Thoracic aorta (tissue), 2 donors: ENCODE measurements around the gene ARMH1. TPM values are rescaled to one million over a fixed set of nuclear protein-coding genes. Genes with fewer than 3 reads are reported as not detected.
A peak's percentile ranks its signal among the peaks of the same experiment; 100 is the strongest.

Experiments
- ATAC-seq: fragments of 150-250 bp; one replicate; pipeline ENCODE4 v1.8.0; 2017; ENCODE audit warnings: low read depth; ENCODE audit not compliant: insufficient number of reproducible peaks, low FRiP score
- DNase-seq: peaks from one replicate; pipeline ENCODE4 v3.0.0-alpha.2; 2020; ENCODE audit warnings: low spot score
- H3K27ac ChIP-seq, 2 donors: fragments of 200-600 bp; sonication (generic); 1 replicate in 1 of 2; 2 replicates in 1 of 2; pipeline ENCODE4 v1.5.1; 2016; ENCODE audit warnings: mild to moderate bottlenecking in 2 of 2, moderate library complexity in 2 of 2
- H3K27me3 ChIP-seq: fragments of 200-600 bp; sonication (generic); replicated peaks from 2 replicates; pipeline ENCODE4 v1.6.0; 2016; ENCODE audit warnings: mild to moderate bottlenecking; ENCODE audit not compliant: insufficient read depth
- H3K36me3 ChIP-seq: fragments of 200-600 bp; sonication (generic); one replicate; pipeline ENCODE4 v1.5.1; 2016
- H3K4me1 ChIP-seq, 2 donors: fragments of 200-600 bp; sonication (generic); 1 replicate in 1 of 2; 2 replicates in 1 of 2; pipeline versions ENCODE4 v1.5.1 to v1.6.0; 2016; ENCODE audit warnings: low read depth in 2 of 2, mild to moderate bottlenecking in 1 of 2; ENCODE audit not compliant: control insufficient read depth in 1 of 2
- H3K4me3 ChIP-seq: fragments of 200-600 bp; sonication (generic); 2 replicates; pipeline ENCODE4 v1.5.1; 2016; ENCODE audit warnings: mild to moderate bottlenecking
- H3K9me3 ChIP-seq: fragments of 200-600 bp; sonication (generic); 2 replicates; pipeline ENCODE4 v1.5.1; 2016
- CTCF ChIP-seq: fragments of 200-600 bp; sonication (generic); IDR thresholded peaks from one replicate; pipeline ENCODE4 v1.5.1; 2019; ENCODE audit warnings: antibody characterized with exemption
- total RNA-seq, 2 donors: library from RNA; depleted of rRNA; stranded (reverse); fragments of >200 nt; gene quantifications; one replicate each; pipeline versions ENCODE4 v1.1.0 to v1.2.3, GENCODE V29; 2016

ARMH1 gene
- total RNA-seq, 2 donors from 2014 or later = 0.81 to 5.8 TPM

- Histone ChIP-seq H3K4me3 (no peak overlapping the region), H3K27ac (no peak overlapping the region), H3K27me3 (no peaks in the 10 kb centered on the region), H3K36me3 (peaks cover 28% of the 10 kb centered on the region), H3K9me3 (no peaks in the 10 kb centered on the region), H3K4me1 (peaks cover 24 to 37% of the 10 kb centered on the region in 2 donors)
- ATAC-seq (no peak), DNase-seq (no peak)
- no peak for TF ChIP-seq CTCF
These were observed 32.3 kb upstream of the ARMH1 start for GRCh38 chr1:44642255-44642654.

DNA sequence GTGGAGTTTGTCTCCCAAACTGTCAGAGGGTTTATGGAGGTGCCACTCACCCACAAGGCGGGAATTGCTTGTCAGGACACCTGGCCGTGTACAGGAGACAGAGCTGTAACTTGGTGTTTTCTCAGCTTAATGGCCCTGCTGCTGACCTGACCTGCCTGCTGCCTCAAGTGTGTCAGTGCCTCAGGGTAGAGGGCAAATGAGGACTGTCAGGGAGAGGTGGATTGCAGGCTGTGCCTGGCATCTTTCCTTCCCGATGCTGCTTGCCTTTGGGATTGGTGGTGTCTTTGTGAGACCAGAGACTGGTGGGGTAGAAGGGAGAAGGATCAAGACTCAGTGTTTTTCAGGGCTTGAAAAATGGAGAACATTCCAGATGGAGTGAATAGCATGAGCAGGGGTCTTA is 31.6 kb upstream of the ARMH1 start:
- no peak for TF ChIP-seq CTCF
- no peak overlapping the region for H3K4me3 ChIP-seq
- H3K4me1 ChIP-seq = peaks cover 24 to 37% of the 10 kb centered on the region in 2 donors
- DNase-seq = no peak
- no peaks in the 10 kb centered on the region for H3K27me3 ChIP-seq
- peaks cover 21% of the 10 kb centered on the region for H3K36me3 ChIP-seq
- no peaks in the 10 kb centered on the region for H3K9me3 ChIP-seq
- H3K27ac ChIP-seq = peak overlapping the region in 1 of 2 donors; percentile 88
- no peak for ATAC-seq

GRCh38 chr1:44643721-44644334 is 30.7 kb upstream of the ARMH1 start:
- H3K9me3 ChIP-seq = no peaks in the 10 kb centered on the region
- ATAC-seq (no peak), DNase-seq (no peak)
- H3K36me3 ChIP-seq = peaks cover 15% of the 10 kb centered on the region
- no peak for TF ChIP-seq CTCF
- H3K27ac ChIP-seq = peak overlapping the region; percentile 88 to 94
- H3K27me3 ChIP-seq = no peaks in the 10 kb centered on the region
- H3K4me1 ChIP-seq = peaks cover 24 to 37% of the 10 kb centered on the region in 2 donors
- H3K4me3 ChIP-seq = no peak overlapping the region

GRCh38 chr1:44644806-44645205 is 29.7 kb upstream of the ARMH1 start:
- no peaks in the 10 kb centered on the region for H3K27me3 ChIP-seq
- peaks cover 24 to 37% of the 10 kb centered on the region in 2 donors for H3K4me1 ChIP-seq
- ATAC-seq (no peak), DNase-seq (no peak)
- no peak for TF ChIP-seq CTCF
- H3K36me3 ChIP-seq = peaks cover 24% of the 10 kb centered on the region
- H3K9me3 ChIP-seq = no peaks in the 10 kb centered on the region
- peak overlapping the region; percentile 88 to 94 for H3K27ac ChIP-seq
- H3K4me3 ChIP-seq = peak overlapping the region; percentile 52

DNA sequence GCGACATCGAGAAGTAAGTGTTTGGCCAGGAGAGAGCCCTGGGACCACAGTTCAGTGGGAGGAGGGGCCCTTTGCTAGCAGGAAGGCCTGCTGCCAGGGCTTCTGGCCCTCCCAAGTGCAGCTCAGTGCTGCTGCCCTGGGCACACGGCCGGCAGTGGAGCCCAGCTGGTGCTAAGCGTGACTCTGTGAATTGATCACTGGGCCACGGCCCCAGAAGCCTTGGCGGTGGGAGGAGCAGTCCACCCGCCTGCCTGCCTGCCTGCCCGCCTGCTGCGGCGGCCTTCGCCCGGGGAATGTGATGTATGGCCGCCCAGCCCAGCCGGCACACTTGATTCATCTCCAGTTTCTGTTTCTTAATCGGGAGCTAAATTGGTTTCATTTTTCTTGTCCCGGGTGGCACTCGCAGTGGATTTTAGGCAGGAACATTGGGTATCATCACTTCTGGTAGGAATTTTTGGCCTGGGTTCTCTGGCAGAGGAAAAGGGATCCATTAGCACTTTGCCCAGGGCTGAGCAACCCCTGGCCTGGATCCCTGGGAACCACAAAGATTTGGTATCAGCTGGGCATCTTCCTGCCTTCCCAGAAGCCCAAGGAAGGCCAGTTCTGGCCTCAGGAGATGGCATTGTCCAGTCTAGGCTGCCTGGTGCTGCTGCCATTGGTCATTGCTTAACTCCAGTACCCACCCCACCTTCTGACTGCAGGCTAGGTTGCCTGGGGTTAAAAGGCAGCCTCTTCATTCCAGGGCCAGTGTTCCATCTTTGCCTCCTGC is 28.9 kb upstream of the ARMH1 start:
- H3K27ac ChIP-seq = peak overlapping the region; percentile 88 to 94
- H3K4me3 ChIP-seq = peak overlapping the region; percentile 52
- H3K4me1 ChIP-seq = peaks cover 24 to 37% of the 10 kb centered on the region in 2 donors
- H3K9me3 ChIP-seq = no peaks in the 10 kb centered on the region
- DNase-seq = peak; percentile 38
- TF ChIP-seq CTCF = no peak
- peaks cover 28% of the 10 kb centered on the region for H3K36me3 ChIP-seq
- no peaks in the 10 kb centered on the region for H3K27me3 ChIP-seq
- peak; percentile 72 for ATAC-seq
